ENCODE data around the gene CLASP2. TPM values are rescaled to one million over a fixed set of nuclear protein-coding genes. Genes with fewer than 3 reads are reported as not detected.

The CLASP2 gene
- total and polyA plus RNA-seq, 7 donors = 4.8 to 122 (median 77.7) TPM

GRCh38 chr3:33642806-33643205, 75.2 kb downstream of the CLASP2 start:
- no peak for TF ChIP-seq CTCF (IDR thresholded peaks at IDR 0.05)
- WGBS, 2 donors = 78 to 84% methylated on average over 2 of the region's 2 CpGs
- intact Hi-C loops (cut with DNase I) = no loop called here
- Histone ChIP-seq H3K36me3 (no peaks in the 10 kb centered on the region), H3K4me3 (no peak overlapping the region), H3K4me1 (peaks cover 0 to 28% (median 15%) of the 10 kb centered on the region in 4 donors), H3K9me3 (no peaks in the 10 kb centered on the region), H3K27me3 (no peaks in the 10 kb centered on the region), H3K27ac (no peak overlapping the region)
- no peak for DNase-seq

- H3K4me3 ChIP-seq = no peak overlapping the region
- H3K27ac ChIP-seq = no peak overlapping the region
- no peaks in the 10 kb centered on the region for H3K36me3 ChIP-seq
- WGBS, 2 donors = 90 to 94% methylated on average over 2 of the region's 2 CpGs
- H3K9me3 ChIP-seq = no peaks in the 10 kb centered on the region
- intact Hi-C loops (cut with DNase I) = no loop called here
- TF ChIP-seq POLR2A (IDR thresholded peaks at IDR 0.05) (no peak), EP300 (IDR thresholded peaks at IDR 0.05) (no peak), CTCF (IDR thresholded peaks at IDR 0.05) (no peak), POLR2AphosphoS5 (IDR thresholded peaks at IDR 0.05) (no peak)
- H3K27me3 ChIP-seq = no peaks in the 10 kb centered on the region
- H3K4me1 ChIP-seq = peaks cover 0 to 14% (median 8%) of the 10 kb centered on the region in 4 donors
- DNase-seq = no peak
Measured at GRCh38 chr3:33639889-33640288, 78.2 kb downstream of the CLASP2 start.

- Histone ChIP-seq H3K4me3 (no peak overlapping the region), H3K4me1 (peaks cover 0 to 8% (median 3%) of the 10 kb centered on the region in 4 donors), H3K27me3 (no peaks in the 10 kb centered on the region), H3K27ac (no peak overlapping the region), H3K36me3 (no peaks in the 10 kb centered on the region), H3K9me3 (no peaks in the 10 kb centered on the region)
- no peak for DNase-seq
- WGBS, 2 donors = 60 to 79% methylated on average over 5 of the region's 5 CpGs
- TF ChIP-seq CTCF (IDR thresholded peaks at IDR 0.05) = no peak
- intact Hi-C loops (cut with DNase I) = loop anchor here (2.0 kb wide), 1 partner anchor 81 kb away; the partner anchor contains the start of gene CLASP2
Measured at GRCh38 chr3:33637482-33637881, 80.6 kb downstream of the CLASP2 start.

GRCh38 chr3:33636125-33636850, 81.8 kb downstream of the CLASP2 start:
- no peak for TF ChIP-seq POLR2AphosphoS5 (IDR thresholded peaks at IDR 0.05)
- TF ChIP-seq EP300 (IDR thresholded peaks at IDR 0.05) = no peak
- TF ChIP-seq CTCF (IDR thresholded peaks at IDR 0.05) = peak; percentile 61 to 76 (median 66)
- TF ChIP-seq POLR2A (IDR thresholded peaks at IDR 0.05) = no peak
- Histone ChIP-seq H3K9me3 (no peaks in the 10 kb centered on the region), H3K4me1 (peaks cover 0 to 8% (median 3%) of the 10 kb centered on the region in 4 donors), H3K27ac (peak overlapping the region in 1 of 4 donors; percentile 24), H3K4me3 (no peak overlapping the region), H3K27me3 (no peaks in the 10 kb centered on the region), H3K36me3 (peaks cover 0 to 6% (median 0%) of the 10 kb centered on the region in 4 donors)
- WGBS, 2 donors = 51 to 58% methylated on average over 6 of the region's 6 CpGs
- intact Hi-C loops (cut with DNase I) = loop anchor here (1.0 to 2.0 kb wide), 2 partner anchors 83 to 151 kb away; partner anchors contain the start of gene CLASP2
- DNase-seq = no peak

GRCh38 chr3:33634262-33634661, 83.8 kb downstream of the CLASP2 start:
- DNase-seq = no peak
- no peaks in the 10 kb centered on the region for H3K27me3 ChIP-seq
- peaks cover 0 to 15% (median 0%) of the 10 kb centered on the region in 4 donors for H3K36me3 ChIP-seq
- H3K9me3 ChIP-seq = no peaks in the 10 kb centered on the region
- TF ChIP-seq POLR2AphosphoS5 (IDR thresholded peaks at IDR 0.05) (no peak), EP300 (IDR thresholded peaks at IDR 0.05) (no peak), CTCF (IDR thresholded peaks at IDR 0.05) (no peak), POLR2A (IDR thresholded peaks at IDR 0.05) (no peak)
- H3K4me3 ChIP-seq = no peak overlapping the region
- 54 to 82% methylated on average over 3 of the region's 3 CpGs for WGBS, 2 donors
- peaks cover 0 to 8% (median 3%) of the 10 kb centered on the region in 4 donors for H3K4me1 ChIP-seq
- intact Hi-C loops (cut with DNase I) = no loop called here
- H3K27ac ChIP-seq = no peak overlapping the region
